Breast epithelium (tissue), 3 donors: Measurements from ENCODE around the gene PEMT.

Source experiments
- POLR2A ChIP-seq: fragments of 450-650 bp; IDR thresholded peaks from one replicate; pipeline ENCODE4 v1.6.1; 2016; ENCODE audit warnings: antibody characterized with exemption, mild to moderate bottlenecking, moderate library complexity
- TF ChIP-seq, protein P1 (sequence below), 3 donors: fragments of 450-650 bp; IDR thresholded peaks; one replicate each; pipeline ENCODE4 v1.5.1; 2016 to 2017; ENCODE audit warnings: antibody characterized with exemption in 3 of 3, mild to moderate bottlenecking in 3 of 3, moderate library complexity in 3 of 3

DNA sequence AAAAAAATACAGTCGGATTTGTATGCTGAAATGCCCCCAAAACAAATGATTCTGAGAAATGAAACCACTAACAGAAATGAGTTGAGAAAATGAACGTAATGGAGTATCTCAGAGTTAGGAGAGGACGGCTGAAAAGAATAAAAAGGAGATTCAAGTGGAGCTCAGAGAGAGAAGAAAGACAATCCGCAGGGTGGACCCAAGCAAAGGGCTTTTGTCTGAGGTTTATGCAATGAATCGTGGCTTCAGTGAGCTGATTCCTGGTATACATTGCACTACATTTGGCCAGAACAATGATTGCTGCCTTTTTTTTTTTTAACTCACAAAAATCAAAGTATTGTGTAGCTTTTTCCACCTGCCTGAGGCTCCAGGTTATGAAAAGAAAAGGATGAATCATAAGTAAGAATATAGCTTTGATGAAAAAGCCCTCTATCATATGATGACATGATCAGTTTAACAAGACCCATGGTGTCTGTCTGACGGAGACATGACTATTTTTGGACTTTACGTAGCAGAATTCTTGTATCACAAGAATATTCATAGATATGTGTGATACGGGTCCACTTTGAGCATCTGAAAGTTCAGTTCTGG lies 119.1 kb downstream of the PEMT start:
- TF ChIP-seq POLR2A: no peak
- TF ChIP-seq, protein P1, sequence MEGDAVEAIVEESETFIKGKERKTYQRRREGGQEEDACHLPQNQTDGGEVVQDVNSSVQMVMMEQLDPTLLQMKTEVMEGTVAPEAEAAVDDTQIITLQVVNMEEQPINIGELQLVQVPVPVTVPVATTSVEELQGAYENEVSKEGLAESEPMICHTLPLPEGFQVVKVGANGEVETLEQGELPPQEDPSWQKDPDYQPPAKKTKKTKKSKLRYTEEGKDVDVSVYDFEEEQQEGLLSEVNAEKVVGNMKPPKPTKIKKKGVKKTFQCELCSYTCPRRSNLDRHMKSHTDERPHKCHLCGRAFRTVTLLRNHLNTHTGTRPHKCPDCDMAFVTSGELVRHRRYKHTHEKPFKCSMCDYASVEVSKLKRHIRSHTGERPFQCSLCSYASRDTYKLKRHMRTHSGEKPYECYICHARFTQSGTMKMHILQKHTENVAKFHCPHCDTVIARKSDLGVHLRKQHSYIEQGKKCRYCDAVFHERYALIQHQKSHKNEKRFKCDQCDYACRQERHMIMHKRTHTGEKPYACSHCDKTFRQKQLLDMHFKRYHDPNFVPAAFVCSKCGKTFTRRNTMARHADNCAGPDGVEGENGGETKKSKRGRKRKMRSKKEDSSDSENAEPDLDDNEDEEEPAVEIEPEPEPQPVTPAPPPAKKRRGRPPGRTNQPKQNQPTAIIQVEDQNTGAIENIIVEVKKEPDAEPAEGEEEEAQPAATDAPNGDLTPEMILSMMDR (IDR thresholded peaks at IDR 0.05): no peak
